ENCODE results near the gene KLHDC2.
"Not testable (repeated sequence)": the region's sequence is repeated elsewhere in the genome, so short reads cannot be mapped to it uniquely, and the experiment has no call there.

KLHDC2 gene

GRCh38 chr14:49781040-49781439, 13.1 kb downstream of the KLHDC2 start:
- DNase-seq (ENCODE audit: low read depth): not testable (repeated sequence)

GRCh38 chr14:49783394-49784014, 15.6 kb downstream of the KLHDC2 start:
- DNase-seq (ENCODE audit: low read depth): no peak

GRCh38 chr14:49786315-49786714, 18.4 kb downstream of the KLHDC2 start:
- no peak for DNase-seq (ENCODE audit: low read depth)

GRCh38 chr14:49792618-49793017, 24.7 kb downstream of the KLHDC2 start:
- no peak for DNase-seq (ENCODE audit: low read depth)

GRCh38 chr14:49796025-49796424, 28.1 kb downstream of the KLHDC2 start:
- no peak for DNase-seq (ENCODE audit: low read depth)

GRCh38 chr14:49808780-49809179, 40.8 kb downstream of the KLHDC2 start:
- no peak for DNase-seq (ENCODE audit: low read depth)

- DNase-seq (ENCODE audit: low read depth): not testable (repeated sequence)
These were observed 48.2 kb downstream of the KLHDC2 start for GRCh38 chr14:49816118-49816517.

- no peak for DNase-seq (ENCODE audit: low read depth)
These were observed 48.9 kb downstream of the KLHDC2 start for GRCh38 chr14:49816844-49817243.

GRCh38 chr14:49820176-49820575, 52.2 kb downstream of the KLHDC2 start:
- DNase-seq (ENCODE audit: low read depth): no peak

GRCh38 chr14:49828640-49829039, 60.7 kb downstream of the KLHDC2 start:
- no peak for DNase-seq (ENCODE audit: low read depth)
